Caco-2 (cell line): ENCODE data around the gene KIF14. TPM values are rescaled to one million over a fixed set of nuclear protein-coding genes. Genes with fewer than 3 reads are reported as not detected.
A peak's percentile ranks its signal among the peaks of the same experiment; 100 is the strongest.
"Not testable (repeated sequence)": the region's sequence is repeated elsewhere in the genome, so short reads cannot be mapped to it uniquely, and the experiment has no call there.

ENCODE experiments used
- BruUV-seq: library from RNA; stranded (reverse); fragments of 400-500 nt; replicated peaks from 2 replicates; lab custom pipeline; 2021; lab: Mats Ljungman, UMichigan
- CTCF ChIA-PET: fragments of 300-600 bp; sonication (Branson Sonifier 250); formaldehyde crosslinking; loops from one replicate; lab custom pipeline; 2022; ENCODE audit warnings: antibody characterized with exemption; lab: Charles Lee
- POLR2A ChIA-PET: fragments of 300-600 bp; sonication (Branson Sonifier 250); formaldehyde crosslinking; loops from one replicate; lab custom pipeline; 2022; ENCODE audit warnings: antibody characterized with exemption; lab: Charles Lee
- DNase-seq, 2 experiments: peaks; one replicate each; pipeline versions ENCODE4 v3.0.0 to v3.0.0-alpha.2; 2020 to 2022
- H3K27me3 ChIP-seq: replicated peaks from 2 replicates; pipeline ENCODE4 v1.6.0; 2011; ENCODE audit warnings: low read length; ENCODE audit not compliant: control insufficient read depth, insufficient read depth
- H3K36me3 ChIP-seq: 2 replicates; pipeline ENCODE4 v1.5.1; 2011; ENCODE audit warnings: low read length; ENCODE audit not compliant: control insufficient read depth, insufficient read depth
- H3K4me1 ChIP-seq: fragments of 250-450 bp; sonication (Bioruptor Pico); 2 replicates; pipeline ENCODE4 v1.5.1; 2020; ENCODE audit warnings: mild to moderate bottlenecking
- H3K4me3 ChIP-seq: 2 replicates; pipeline ENCODE4 v1.5.1; 2011; ENCODE audit warnings: low read depth, mild to moderate bottlenecking, control low read depth, low read length
- H3K9me3 ChIP-seq: fragments of 250-450 bp; sonication (Bioruptor Pico); 2 replicates; pipeline ENCODE4 v1.5.1; 2020; ENCODE audit warnings: mild to moderate bottlenecking, moderate library complexity
- H3K27ac Mint-ChIP-seq: one replicate; pipeline ENCODE4 v1.8.0; 2022; ENCODE audit warnings: mixed read lengths; ENCODE audit not compliant: unreplicated experiment
- H3K27me3 Mint-ChIP-seq: one replicate; pipeline ENCODE4 v1.8.0; 2022; ENCODE audit warnings: mixed read lengths; ENCODE audit not compliant: insufficient read depth, unreplicated experiment
- H3K36me3 Mint-ChIP-seq: one replicate; pipeline ENCODE4 v1.8.0; 2022; ENCODE audit warnings: mild to moderate bottlenecking, mixed read lengths; ENCODE audit not compliant: insufficient read depth, unreplicated experiment
- H3K4me1 Mint-ChIP-seq: one replicate; pipeline ENCODE4 v1.8.0; 2022; ENCODE audit warnings: low read depth, mixed read lengths; ENCODE audit not compliant: unreplicated experiment
- H3K4me3 Mint-ChIP-seq: one replicate; pipeline ENCODE4 v1.8.0; 2022; ENCODE audit warnings: mild to moderate bottlenecking, moderate library complexity, mixed read lengths; ENCODE audit not compliant: unreplicated experiment
- H3K9me3 Mint-ChIP-seq: one replicate; pipeline ENCODE4 v1.8.0; 2022; ENCODE audit warnings: mixed read lengths; ENCODE audit not compliant: unreplicated experiment
- intact Hi-C: fragments of 100-400 bp; cut with micrococcal nuclease; formaldehyde crosslinking; loops from one replicate; pipeline ENCODE4 v1.10.0; 2022; ENCODE audit not compliant: unreplicated experiment
- total RNA-seq: library from RNA; stranded (reverse); gene quantifications from 2 replicates; pipeline ENCODE4 v1.2.3, GENCODE V29; 2022
- TF ChIP-seq, protein P1 (sequence below), 2 experiments: fragments of 200-600 bp in 1 of 2; IDR thresholded peaks; 1 replicate in 1 of 2; 2 replicates in 1 of 2; pipeline versions ENCODE4 v1.5.1 to v1.8.0; 2011 to 2022; ENCODE audit warnings: antibody characterized with exemption in 1 of 2, control low read depth in 1 of 2, inconsistent platforms in 1 of 2, low read depth in 1 of 2, low read length in 1 of 2, mild to moderate bottlenecking in 1 of 2, moderate library complexity in 1 of 2; ENCODE audit not compliant: insufficient read depth in 1 of 2, severe bottlenecking in 1 of 2, unreplicated experiment in 1 of 2

The KIF14 gene
- total RNA-seq, 1 experiment from 2014 or later: 11.6 TPM

DNA sequence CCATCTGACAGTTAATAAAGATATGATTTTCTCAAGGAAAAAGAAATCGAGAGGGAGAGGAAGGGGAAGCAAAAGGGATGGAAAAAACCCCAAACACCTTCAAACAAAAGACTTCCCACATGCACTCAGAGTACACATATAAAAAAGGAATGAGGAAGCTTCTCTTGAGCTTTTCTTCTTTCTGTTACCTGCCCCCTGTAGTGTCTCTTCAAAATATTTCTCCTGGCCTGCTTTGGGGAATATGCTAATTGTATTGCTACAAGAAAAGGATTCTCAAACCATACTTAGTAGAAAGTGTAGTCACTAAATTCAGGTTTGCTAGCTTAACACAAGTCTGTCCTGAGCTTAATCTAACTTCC lies 58.7 kb downstream of the KIF14 start:
- DNase-seq: no peak
- Mint-ChIP-seq H3K9me3 (no peaks in the 10 kb centered on the region), H3K27ac (no peak overlapping the region), H3K36me3 (no peaks in the 10 kb centered on the region), H3K4me1 (peaks cover 15% of the 10 kb centered on the region), H3K27me3 (no peaks in the 10 kb centered on the region), H3K4me3 (no peak overlapping the region)
- Histone ChIP-seq H3K27me3 (no peaks in the 10 kb centered on the region), H3K9me3 (no peaks in the 10 kb centered on the region), H3K4me1 (peaks cover 10% of the 10 kb centered on the region), H3K4me3 (no peak overlapping the region), H3K36me3 (no peaks in the 10 kb centered on the region)
- intact Hi-C loops: no loop called here
- BruUV-seq: no TSS peak
- ChIA-PET POLR2A (interaction anchor here (0.5 kb wide), 1 partner anchor 177 kb away, joined by 3 read pairs; no protein-coding TSS in a partner anchor), CTCF (interaction anchor here (0.6 kb wide), 1 partner anchor 60 kb away, joined by 3 read pairs; no protein-coding TSS in a partner anchor)
- TF ChIP-seq, protein P1, sequence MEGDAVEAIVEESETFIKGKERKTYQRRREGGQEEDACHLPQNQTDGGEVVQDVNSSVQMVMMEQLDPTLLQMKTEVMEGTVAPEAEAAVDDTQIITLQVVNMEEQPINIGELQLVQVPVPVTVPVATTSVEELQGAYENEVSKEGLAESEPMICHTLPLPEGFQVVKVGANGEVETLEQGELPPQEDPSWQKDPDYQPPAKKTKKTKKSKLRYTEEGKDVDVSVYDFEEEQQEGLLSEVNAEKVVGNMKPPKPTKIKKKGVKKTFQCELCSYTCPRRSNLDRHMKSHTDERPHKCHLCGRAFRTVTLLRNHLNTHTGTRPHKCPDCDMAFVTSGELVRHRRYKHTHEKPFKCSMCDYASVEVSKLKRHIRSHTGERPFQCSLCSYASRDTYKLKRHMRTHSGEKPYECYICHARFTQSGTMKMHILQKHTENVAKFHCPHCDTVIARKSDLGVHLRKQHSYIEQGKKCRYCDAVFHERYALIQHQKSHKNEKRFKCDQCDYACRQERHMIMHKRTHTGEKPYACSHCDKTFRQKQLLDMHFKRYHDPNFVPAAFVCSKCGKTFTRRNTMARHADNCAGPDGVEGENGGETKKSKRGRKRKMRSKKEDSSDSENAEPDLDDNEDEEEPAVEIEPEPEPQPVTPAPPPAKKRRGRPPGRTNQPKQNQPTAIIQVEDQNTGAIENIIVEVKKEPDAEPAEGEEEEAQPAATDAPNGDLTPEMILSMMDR (IDR thresholded peaks at IDR 0.05; ENCODE audit: insufficient read depth in 1 of 2, low read depth in 1 of 2, low read length in 1 of 2, severe bottlenecking in 1 of 2, unreplicated experiment in 1 of 2): no peak

DNA sequence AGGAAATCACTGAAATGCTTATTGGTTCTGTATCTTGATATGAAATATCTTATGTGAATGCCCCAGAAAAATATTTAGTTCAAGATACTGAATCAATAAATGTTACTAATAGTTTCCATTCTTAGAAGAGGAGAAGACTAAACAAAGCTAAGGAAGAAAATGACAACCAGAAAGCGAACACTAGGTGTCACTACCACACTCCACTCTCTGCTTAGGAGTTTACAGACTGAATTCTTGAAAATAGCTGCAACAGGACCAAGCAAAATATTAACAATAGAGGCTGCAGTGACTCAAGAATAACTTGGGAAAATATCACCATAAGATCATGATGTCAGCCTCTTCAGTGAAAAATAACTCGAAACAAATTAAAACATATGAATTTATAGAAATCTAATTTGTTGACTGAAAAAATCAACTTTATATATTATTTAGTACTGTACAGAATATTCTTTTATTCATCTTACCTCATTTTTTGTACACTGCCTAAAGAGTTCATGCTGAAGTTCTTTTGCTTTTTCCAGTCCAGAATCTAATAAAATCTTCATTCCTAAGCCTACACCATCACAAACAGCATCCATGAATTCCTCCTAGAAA lies 61.6 kb downstream of the KIF14 start:
- Mint-ChIP-seq H3K4me3 (no peak overlapping the region), H3K4me1 (peaks cover 7% of the 10 kb centered on the region), H3K9me3 (no peaks in the 10 kb centered on the region), H3K36me3 (no peaks in the 10 kb centered on the region), H3K27me3 (no peaks in the 10 kb centered on the region), H3K27ac (no peak overlapping the region)
- no peak overlapping the region for H3K4me3 ChIP-seq
- no TSS peak for BruUV-seq
- H3K36me3 ChIP-seq: no peaks in the 10 kb centered on the region
- DNase-seq: peak in 1 of 2 experiments; percentile 35
- no peaks in the 10 kb centered on the region; the same call in 1 of the 2 replicates for H3K4me1 ChIP-seq
- H3K9me3 ChIP-seq: no peaks in the 10 kb centered on the region
- no peaks in the 10 kb centered on the region for H3K27me3 ChIP-seq
- intact Hi-C loops: loop anchor here (2.0 kb wide), 1 partner anchor 244 kb away; no protein-coding TSS in a partner anchor
- POLR2A ChIA-PET: no interaction called here
- CTCF ChIA-PET: interaction anchor here (0.5 to 1.3 kb wide), 7 partner anchors 13 to 560 kb away, joined by 3 to 8 read pairs (median 4); no protein-coding TSS in a partner anchor
- TF ChIP-seq, protein P1 (IDR thresholded peaks at IDR 0.05; ENCODE audit: insufficient read depth in 1 of 2, low read depth in 1 of 2, low read length in 1 of 2, severe bottlenecking in 1 of 2, unreplicated experiment in 1 of 2): peak; percentile 62 to 75

DNA sequence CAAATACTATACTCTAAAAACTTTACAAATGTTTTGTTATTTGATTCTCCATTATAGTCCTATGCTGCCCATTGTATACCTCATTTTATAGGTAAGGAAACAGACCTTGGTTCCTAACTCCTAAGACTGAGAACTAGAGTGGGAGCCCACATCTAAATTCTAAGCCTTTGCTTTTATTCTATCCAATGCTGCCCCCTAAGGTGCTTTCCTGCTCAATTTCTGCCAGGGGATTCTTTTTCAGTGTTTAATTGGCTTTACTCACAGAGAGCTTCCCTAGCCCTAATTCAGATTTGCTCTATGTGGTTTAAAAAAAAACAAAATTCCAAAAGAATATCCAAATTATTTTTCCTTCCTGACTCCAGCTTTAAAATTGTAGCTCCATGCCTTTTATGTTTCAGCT lies 64.5 kb downstream of the KIF14 start:
- Histone ChIP-seq H3K4me3 (no peak overlapping the region), H3K27me3 (no peaks in the 10 kb centered on the region), H3K4me1 (no peaks in the 10 kb centered on the region; the same call in 1 of the 2 replicates), H3K36me3 (no peaks in the 10 kb centered on the region), H3K9me3 (no peaks in the 10 kb centered on the region)
- H3K4me3 Mint-ChIP-seq: no peak overlapping the region
- DNase-seq: no peak
- no peaks in the 10 kb centered on the region for H3K27me3 Mint-ChIP-seq
- POLR2A ChIA-PET: no interaction called here
- H3K4me1 Mint-ChIP-seq: no peaks in the 10 kb centered on the region
- peaks cover 6% of the 10 kb centered on the region for H3K36me3 Mint-ChIP-seq
- no TSS peak for BruUV-seq
- CTCF ChIA-PET: no interaction called here
- TF ChIP-seq, protein P1 (IDR thresholded peaks at IDR 0.05; ENCODE audit: insufficient read depth in 1 of 2, low read depth in 1 of 2, low read length in 1 of 2, severe bottlenecking in 1 of 2, unreplicated experiment in 1 of 2): no peak
- intact Hi-C loops: no loop called here
- H3K9me3 Mint-ChIP-seq: no peaks in the 10 kb centered on the region
- no peak overlapping the region for H3K27ac Mint-ChIP-seq

DNA sequence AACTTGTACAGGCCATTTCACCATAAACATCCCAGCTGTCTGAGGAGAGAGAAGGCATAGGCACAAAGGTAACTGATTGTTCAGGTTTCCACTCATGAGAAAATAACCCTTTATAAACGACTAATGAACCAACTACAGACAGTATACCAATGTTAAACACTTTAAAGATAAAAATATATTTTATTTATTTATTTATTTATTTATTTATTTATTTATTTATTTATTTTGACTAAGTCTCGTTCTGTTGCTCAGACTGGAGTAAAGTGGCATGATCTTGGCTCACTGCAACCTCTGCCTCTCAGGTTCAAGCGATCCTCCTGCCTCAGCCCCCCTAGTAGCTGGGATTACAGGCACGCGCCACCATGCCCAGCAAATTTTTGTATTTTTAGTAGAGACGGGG lies 67.8 kb downstream of the KIF14 start:
- H3K36me3 ChIP-seq, POLR2A ChIA-PET, H3K27me3 ChIP-seq, H3K4me1 Mint-ChIP-seq, H3K4me3 Mint-ChIP-seq, H3K9me3 ChIP-seq, H3K36me3 Mint-ChIP-seq, CTCF ChIA-PET, H3K9me3 Mint-ChIP-seq, H3K27ac Mint-ChIP-seq, H3K27me3 Mint-ChIP-seq, BruUV-seq, H3K4me1 ChIP-seq, H3K4me3 ChIP-seq, DNase-seq, intact Hi-C loops: not testable (repeated sequence)
